ENCODE results near the gene ACOD1. TPM values are rescaled to one million over a fixed set of nuclear protein-coding genes. Genes with fewer than 3 reads are reported as not detected.

ACOD1 gene
- total RNA-seq, 2 experiments from 2014 or later = not detected

DNA sequence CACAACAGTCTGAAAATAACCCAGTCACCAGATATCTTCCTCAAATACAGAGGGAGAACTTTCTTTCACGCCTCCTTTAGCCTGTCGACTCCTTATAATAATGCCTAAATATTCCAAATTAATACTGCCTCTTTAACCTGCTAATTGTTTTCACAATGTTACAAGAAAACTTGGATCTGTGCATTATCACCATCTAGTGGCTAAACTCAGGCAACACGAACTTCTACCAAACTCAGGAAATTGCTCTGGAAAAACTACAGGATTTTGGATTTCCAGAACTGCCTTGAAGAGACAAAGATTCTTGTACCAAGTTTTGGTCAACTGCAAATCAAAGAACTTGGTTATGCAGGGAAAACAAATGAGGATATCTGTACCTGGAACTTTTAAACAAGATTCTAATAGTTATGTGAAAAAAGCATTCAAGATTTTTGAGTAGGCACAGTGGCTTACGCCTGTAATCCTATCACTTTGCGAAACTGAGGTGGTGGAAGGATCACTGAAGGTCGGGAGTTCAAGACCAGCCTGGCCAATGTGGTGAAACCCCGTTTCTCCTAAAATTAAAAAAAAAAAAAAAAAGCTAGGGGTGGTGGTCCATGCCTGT lies 54.4 kb downstream of the ACOD1 start:
- no peak overlapping the region for H3K4me3 Mint-ChIP-seq

More for the DNA sequence above, 54.4 kb downstream of the ACOD1 start:
- Mint-ChIP-seq H3K4me1 (peaks cover 16% of the 10 kb centered on the region), H3K27ac (no peak overlapping the region), H3K27me3 (no peaks in the 10 kb centered on the region), H3K36me3 (peaks cover 26% of the 10 kb centered on the region), H3K9me3 (no peaks in the 10 kb centered on the region)
- ATAC-seq (ENCODE audit: low read depth) = no peak
- DNase-seq = no peak
- POLR2A ChIA-PET = interaction anchor here (0.6 to 1.0 kb wide), 2 partner anchors 11 to 26 kb away, joined by 3 to 6 read pairs; partner anchors contain the start of gene CLN5

Other genes starting within 250 kb of the ACOD1 start
- gene KCTD12, start 62.1 kb upstream of the ACOD1 start, total RNA-seq = 1 to 10 TPM; 6.1 to 6.5 TPM
- 10 to 100 TPM; 15.4 to 18.9 TPM for gene CLN5, start 43.6 kb downstream of the ACOD1 start, total RNA-seq
- 10 to 100 TPM; 46.1 to 47.7 TPM for gene FBXL3, start 78.6 kb downstream of the ACOD1 start, total RNA-seq

Data from activated naive CD8-positive, alpha-beta T cell treated with anti-CD3 and anti-CD28 coated beads, Interleukin-2, amount 10 ng/mL, durations not matched to agents 7 days and 5 days (primary cell).